HepG2 (cell line): Measurements from ENCODE around the gene APOC1. TPM values are rescaled to one million over a fixed set of nuclear protein-coding genes. Genes with fewer than 3 reads are reported as not detected.

Experiments
- FOXA1 ChIP-seq, 2 experiments: fragments of 450-650 bp in 1 of 2; sonication (generic) in 1 of 2; formaldehyde crosslinking in 1 of 2; IDR thresholded peaks; 2 replicates each; pipeline versions ENCODE4 v1.4.0 to v1.6.1; 2016 to 2020; ENCODE audit warnings: missing genetic modification reagents in 1 of 2
- JUND ChIP-seq: sonication (generic); formaldehyde crosslinking; IDR thresholded peaks from 2 replicates; pipeline ENCODE4 v1.8.0; 2022; ENCODE audit warnings: mild to moderate bottlenecking, missing genetic modification reagents
- NONO ChIP-seq, 2 experiments: fragments of 450-650 bp in 1 of 2; sonication (generic) in 1 of 2; formaldehyde crosslinking in 1 of 2; IDR thresholded peaks in 1 of 2; conservative IDR thresholded peaks in 1 of 2; 2 replicates each; pipeline versions ENCODE4 v1.6.1 to v1.8.0; 2017 to 2022; ENCODE audit warnings: mild to moderate bottlenecking in 1 of 2, missing genetic modification reagents in 1 of 2, moderate library complexity in 1 of 2
- NR2C2 ChIP-seq: sonication (generic); formaldehyde crosslinking; IDR thresholded peaks from 2 replicates; pipeline ENCODE4 v1.4.0; 2020; ENCODE audit warnings: missing genetic modification reagents, mild to moderate bottlenecking, moderate library complexity, borderline replicate concordance
- PHF8 ChIP-seq: sonication (generic); formaldehyde crosslinking; IDR thresholded peaks from 2 replicates; pipeline ENCODE4 v1.5.0; 2020; ENCODE audit warnings: missing genetic modification reagents
- RARG ChIP-seq: sonication (generic); formaldehyde crosslinking; IDR thresholded peaks from 2 replicates; pipeline ENCODE4 v1.4.0; 2020; ENCODE audit warnings: low read depth, mild to moderate bottlenecking, missing genetic modification reagents
- RBM39 ChIP-seq: fragments of 200-400 bp; formaldehyde crosslinking; IDR thresholded peaks from one replicate; pipeline ENCODE4 v1.6.1; 2018; ENCODE audit warnings: antibody characterized with exemption, mild to moderate bottlenecking, low read depth, low read length; ENCODE audit not compliant: poor library complexity, severe bottlenecking
- SMAD9 ChIP-seq: sonication (generic); formaldehyde crosslinking; IDR thresholded peaks from 2 replicates; pipeline ENCODE4 v1.5.1; 2020; ENCODE audit warnings: mild to moderate bottlenecking, missing genetic modification reagents
- TAF1 ChIP-seq: sonication (generic); formaldehyde crosslinking; IDR thresholded peaks from 2 replicates; pipeline ENCODE4 v1.4.0; 2020; ENCODE audit warnings: missing genetic modification reagents
- TBP ChIP-seq: sonication (generic); formaldehyde crosslinking; IDR thresholded peaks from 2 replicates; pipeline ENCODE4 v1.5.0; 2020; ENCODE audit warnings: missing genetic modification reagents
- WIZ ChIP-seq: sonication (generic); formaldehyde crosslinking; IDR thresholded peaks from 2 replicates; pipeline ENCODE4 v1.5.1; 2020; ENCODE audit warnings: mild to moderate bottlenecking, missing genetic modification reagents
- ZFP36L2 ChIP-seq: sonication (generic); formaldehyde crosslinking; IDR thresholded peaks from 2 replicates; pipeline ENCODE4 v1.4.0; 2020; ENCODE audit warnings: missing genetic modification reagents
- ZNF251 ChIP-seq: sonication (generic); formaldehyde crosslinking; IDR thresholded peaks from 2 replicates; pipeline ENCODE4 v1.9.0; 2021; ENCODE audit warnings: mild to moderate bottlenecking, missing genetic modification reagents
- ZNF329 ChIP-seq: sonication (generic); formaldehyde crosslinking; IDR thresholded peaks from 2 replicates; pipeline ENCODE4 v1.9.0; 2021; ENCODE audit warnings: low read depth, mild to moderate bottlenecking, missing genetic modification reagents
- ZNF552 ChIP-seq: sonication (generic); formaldehyde crosslinking; IDR thresholded peaks from 2 replicates; pipeline ENCODE4 v1.9.0; 2022; ENCODE audit warnings: missing genetic modification reagents, mild to moderate bottlenecking, borderline replicate concordance
- ZNF589 ChIP-seq: sonication (generic); formaldehyde crosslinking; conservative IDR thresholded peaks from 2 replicates; pipeline ENCODE4 v1.8.0; 2022; ENCODE audit warnings: mild to moderate bottlenecking, moderate library complexity, missing genetic modification reagents
- ZNF629 ChIP-seq: sonication (generic); formaldehyde crosslinking; conservative IDR thresholded peaks from 2 replicates; pipeline ENCODE4 v1.5.0; 2020; ENCODE audit warnings: missing genetic modification reagents
- ZNF652 ChIP-seq: IDR thresholded peaks from 2 replicates; pipeline ENCODE4 v1.6.1; 2016; ENCODE audit warnings: low read depth, borderline replicate concordance
- ZNF746 ChIP-seq: sonication (generic); formaldehyde crosslinking; IDR thresholded peaks from 2 replicates; pipeline ENCODE4 v1.8.0; 2022; ENCODE audit warnings: mild to moderate bottlenecking, missing genetic modification reagents
- polyA plus RNA-seq, 8 experiments: library from polyadenylated mRNA; depleted of rRNA in 3 of 8; stranded (reverse) in 7 of 8; unstranded in 1 of 8; fragments of >200 nt; fragmentation: Illumina TruSeq in 4 of 8; extraction: Trizol in 4 of 8; gene quantifications; 2 replicates each; pipeline versions ENCODE4 v1.2.1 to v1.2.3, GENCODE V29; 2011 to 2016; ENCODE audit warnings: low read depth in 4 of 8, missing spikeins in 1 of 8, mixed read lengths in 1 of 8; ENCODE audit not compliant: insufficient read depth in 1 of 8
- total RNA-seq, 5 experiments: library from RNA; depleted of rRNA; stranded (reverse); fragments of >200 nt; fragmentation: Illumina TruSeq; extraction: Trizol; gene quantifications; 2 replicates each; pipeline ENCODE4 v1.2.3, GENCODE V29; 2016; ENCODE audit warnings: low read depth in 1 of 5
- TF ChIP-seq, protein P1 (sequence below): IDR thresholded peaks from 2 replicates; pipeline ENCODE4 v1.6.1; 2016; ENCODE audit warnings: missing compliant biosample characterization, missing genetic modification reagents, borderline replicate concordance
- TF ChIP-seq, protein P2 (sequence below): sonication (generic); formaldehyde crosslinking; IDR thresholded peaks from 2 replicates; pipeline ENCODE4 v1.4.0; 2020; ENCODE audit warnings: missing genetic modification reagents, borderline replicate concordance
- TF ChIP-seq, protein P3 (sequence below): sonication (generic); formaldehyde crosslinking; IDR thresholded peaks from 2 replicates; pipeline ENCODE4 v1.4.0; 2020; ENCODE audit warnings: missing genetic modification reagents, borderline replicate concordance

APOC1 gene
- total and polyA plus RNA-seq, 2 of the 13 experiments (the other 11 are each of a cell fraction or from before 2014, with no cell fraction given) = 600 to 1,235 TPM

DNA sequence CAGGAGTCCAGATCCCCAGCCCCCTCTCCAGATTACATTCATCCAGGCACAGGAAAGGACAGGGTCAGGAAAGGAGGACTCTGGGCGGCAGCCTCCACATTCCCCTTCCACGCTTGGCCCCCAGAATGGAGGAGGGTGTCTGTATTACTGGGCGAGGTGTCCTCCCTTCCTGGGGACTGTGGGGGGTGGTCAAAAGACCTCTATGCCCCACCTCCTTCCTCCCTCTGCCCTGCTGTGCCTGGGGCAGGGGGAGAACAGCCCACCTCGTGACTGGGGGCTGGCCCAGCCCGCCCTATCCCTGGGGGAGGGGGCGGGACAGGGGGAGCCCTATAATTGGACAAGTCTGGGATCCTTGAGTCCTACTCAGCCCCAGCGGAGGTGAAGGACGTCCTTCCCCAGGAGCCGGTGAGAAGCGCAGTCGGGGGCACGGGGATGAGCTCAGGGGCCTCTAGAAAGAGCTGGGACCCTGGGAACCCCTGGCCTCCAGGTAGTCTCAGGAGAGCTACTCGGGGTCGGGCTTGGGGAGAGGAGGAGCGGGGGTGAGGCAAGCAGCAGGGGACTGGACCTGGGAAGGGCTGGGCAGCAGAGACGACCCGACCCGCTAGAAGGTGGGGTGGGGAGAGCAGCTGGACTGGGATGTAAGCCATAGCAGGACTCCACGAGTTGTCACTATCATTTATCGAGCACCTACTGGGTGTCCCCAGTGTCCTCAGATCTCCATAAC, 8.8 kb upstream of the APOC1 start, which contains the start of gene APOE (continued):
- TF ChIP-seq FOXA1 (IDR thresholded peaks at IDR 0.05) = no peak
- no peak for TF ChIP-seq FOXA1 (CRISPR knock-in tag; IDR thresholded peaks at IDR 0.05)
- TF ChIP-seq ZFP36L2 = no peak
- TF ChIP-seq WIZ = 0 out of 2 replicates have a peak, but pooled peaks have one; percentile 48
- peak; percentile 75 for TF ChIP-seq RBM39
- 0 out of 2 replicates have a peak, but pooled peaks have one; percentile 53 for TF ChIP-seq RARG (CRISPR knock-in tag)
- no peak for TF ChIP-seq ZNF251 (CRISPR knock-in tag)
- TF ChIP-seq NONO (IDR thresholded peaks at IDR 0.05) = no peak
- peak; percentile 66 for TF ChIP-seq NONO (CRISPR knock-in tag; conservative IDR thresholded peaks at IDR 0.05)
- TF ChIP-seq, protein P1, sequence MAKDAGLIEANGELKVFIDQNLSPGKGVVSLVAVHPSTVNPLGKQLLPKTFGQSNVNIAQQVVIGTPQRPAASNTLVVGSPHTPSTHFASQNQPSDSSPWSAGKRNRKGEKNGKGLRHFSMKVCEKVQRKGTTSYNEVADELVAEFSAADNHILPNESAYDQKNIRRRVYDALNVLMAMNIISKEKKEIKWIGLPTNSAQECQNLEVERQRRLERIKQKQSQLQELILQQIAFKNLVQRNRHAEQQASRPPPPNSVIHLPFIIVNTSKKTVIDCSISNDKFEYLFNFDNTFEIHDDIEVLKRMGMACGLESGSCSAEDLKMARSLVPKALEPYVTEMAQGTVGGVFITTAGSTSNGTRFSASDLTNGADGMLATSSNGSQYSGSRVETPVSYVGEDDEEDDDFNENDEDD (CRISPR knock-in tag) = 0 out of 2 replicates have a peak, but pooled peaks have one; percentile 17
- TF ChIP-seq, protein P2, sequence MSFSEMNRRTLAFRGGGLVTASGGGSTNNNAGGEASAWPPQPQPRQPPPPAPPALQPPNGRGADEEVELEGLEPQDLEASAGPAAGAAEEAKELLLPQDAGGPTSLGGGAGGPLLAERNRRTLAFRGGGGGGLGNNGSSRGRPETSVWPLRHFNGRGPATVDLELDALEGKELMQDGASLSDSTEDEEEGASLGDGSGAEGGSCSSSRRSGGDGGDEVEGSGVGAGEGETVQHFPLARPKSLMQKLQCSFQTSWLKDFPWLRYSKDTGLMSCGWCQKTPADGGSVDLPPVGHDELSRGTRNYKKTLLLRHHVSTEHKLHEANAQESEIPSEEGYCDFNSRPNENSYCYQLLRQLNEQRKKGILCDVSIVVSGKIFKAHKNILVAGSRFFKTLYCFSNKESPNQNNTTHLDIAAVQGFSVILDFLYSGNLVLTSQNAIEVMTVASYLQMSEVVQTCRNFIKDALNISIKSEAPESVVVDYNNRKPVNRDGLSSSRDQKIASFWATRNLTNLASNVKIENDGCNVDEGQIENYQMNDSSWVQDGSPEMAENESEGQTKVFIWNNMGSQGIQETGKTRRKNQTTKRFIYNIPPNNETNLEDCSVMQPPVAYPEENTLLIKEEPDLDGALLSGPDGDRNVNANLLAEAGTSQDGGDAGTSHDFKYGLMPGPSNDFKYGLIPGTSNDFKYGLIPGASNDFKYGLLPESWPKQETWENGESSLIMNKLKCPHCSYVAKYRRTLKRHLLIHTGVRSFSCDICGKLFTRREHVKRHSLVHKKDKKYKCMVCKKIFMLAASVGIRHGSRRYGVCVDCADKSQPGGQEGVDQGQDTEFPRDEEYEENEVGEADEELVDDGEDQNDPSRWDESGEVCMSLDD = 0 out of 2 replicates have a peak, but pooled peaks have one; percentile 11
- TF ChIP-seq ZNF329 = peak; percentile 75; the same call in 1 of the 2 replicates
- peak; percentile 51 for TF ChIP-seq PHF8
- TF ChIP-seq JUND (CRISPR knock-in tag) = 0 out of 2 replicates have a peak, but pooled peaks have one; percentile 7
- TF ChIP-seq ZNF746 (CRISPR knock-in tag) = peak; percentile 91
- peak; percentile 60 for TF ChIP-seq TAF1 (CRISPR knock-in tag)
- no peak for TF ChIP-seq ZNF652
- TF ChIP-seq ZNF629 (CRISPR knock-in tag) = no peak
- no peak for TF ChIP-seq ZNF552 (CRISPR knock-in tag)
- TF ChIP-seq SMAD9 (CRISPR knock-in tag) = no peak
- peak; percentile 58; the same call in 1 of the 2 replicates for TF ChIP-seq NR2C2 (CRISPR knock-in tag)
- TF ChIP-seq TBP (CRISPR knock-in tag) = no peak
- TF ChIP-seq, protein P3, sequence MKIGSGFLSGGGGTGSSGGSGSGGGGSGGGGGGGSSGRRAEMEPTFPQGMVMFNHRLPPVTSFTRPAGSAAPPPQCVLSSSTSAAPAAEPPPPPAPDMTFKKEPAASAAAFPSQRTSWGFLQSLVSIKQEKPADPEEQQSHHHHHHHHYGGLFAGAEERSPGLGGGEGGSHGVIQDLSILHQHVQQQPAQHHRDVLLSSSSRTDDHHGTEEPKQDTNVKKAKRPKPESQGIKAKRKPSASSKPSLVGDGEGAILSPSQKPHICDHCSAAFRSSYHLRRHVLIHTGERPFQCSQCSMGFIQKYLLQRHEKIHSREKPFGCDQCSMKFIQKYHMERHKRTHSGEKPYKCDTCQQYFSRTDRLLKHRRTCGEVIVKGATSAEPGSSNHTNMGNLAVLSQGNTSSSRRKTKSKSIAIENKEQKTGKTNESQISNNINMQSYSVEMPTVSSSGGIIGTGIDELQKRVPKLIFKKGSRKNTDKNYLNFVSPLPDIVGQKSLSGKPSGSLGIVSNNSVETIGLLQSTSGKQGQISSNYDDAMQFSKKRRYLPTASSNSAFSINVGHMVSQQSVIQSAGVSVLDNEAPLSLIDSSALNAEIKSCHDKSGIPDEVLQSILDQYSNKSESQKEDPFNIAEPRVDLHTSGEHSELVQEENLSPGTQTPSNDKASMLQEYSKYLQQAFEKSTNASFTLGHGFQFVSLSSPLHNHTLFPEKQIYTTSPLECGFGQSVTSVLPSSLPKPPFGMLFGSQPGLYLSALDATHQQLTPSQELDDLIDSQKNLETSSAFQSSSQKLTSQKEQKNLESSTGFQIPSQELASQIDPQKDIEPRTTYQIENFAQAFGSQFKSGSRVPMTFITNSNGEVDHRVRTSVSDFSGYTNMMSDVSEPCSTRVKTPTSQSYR (CRISPR knock-in tag) = peak; percentile 77; the same call in 1 of the 2 replicates
- 0 out of 2 replicates have a peak, but pooled peaks have one; percentile 9 for TF ChIP-seq ZNF589
